Suprapubic skin (tissue), 4 donors: Measurements from ENCODE around the gene PGBD5. TPM values are rescaled to one million over a fixed set of nuclear protein-coding genes. Genes with fewer than 3 reads are reported as not detected.
"Not testable (repeated sequence)": the region's sequence is repeated elsewhere in the genome, so short reads cannot be mapped to it uniquely, and the experiment has no call there.

Experiments used
- DNase-seq, 2 donors: peaks; one replicate each; pipeline ENCODE4 v3.0.0-alpha.2; 2019; ENCODE audit warnings: low spot score in 2 of 2
- H3K27ac ChIP-seq: fragments of 200-600 bp; sonication (generic); one replicate; pipeline ENCODE4 v1.5.1; 2019
- H3K27me3 ChIP-seq: fragments of 200-600 bp; sonication (generic); one replicate; pipeline ENCODE4 v1.5.1; 2019
- H3K36me3 ChIP-seq: fragments of 200-600 bp; sonication (generic); one replicate; pipeline ENCODE4 v1.5.1; 2019
- H3K4me1 ChIP-seq: fragments of 200-600 bp; sonication (generic); one replicate; pipeline ENCODE4 v1.5.1; 2019
- H3K4me3 ChIP-seq: fragments of 200-600 bp; sonication (generic); one replicate; pipeline ENCODE4 v1.5.1; 2019; ENCODE audit warnings: mild to moderate bottlenecking
- H3K9me3 ChIP-seq: fragments of 200-600 bp; sonication (generic); one replicate; pipeline ENCODE4 v1.5.1; 2019
- EP300 ChIP-seq: sonication (generic); formaldehyde crosslinking; IDR thresholded peaks from one replicate; pipeline ENCODE4 v1.6.1; 2017; ENCODE audit warnings: antibody characterized with exemption
- POLR2A ChIP-seq, 2 donors: fragments of 450-650 bp; IDR thresholded peaks; one replicate each; pipeline ENCODE4 v1.6.1; 2017; ENCODE audit warnings: antibody characterized with exemption in 2 of 2, mild to moderate bottlenecking in 2 of 2, moderate library complexity in 2 of 2
- POLR2AphosphoS5 ChIP-seq, 3 donors: sonication (generic); formaldehyde crosslinking; IDR thresholded peaks; one replicate each; pipeline ENCODE4 v1.6.1; 2017; ENCODE audit warnings: antibody characterized with exemption in 3 of 3
- WGBS: methylation state at CpG from one replicate; pipeline ENCODE4 v1.1.5; 2018; 5-methylcytosine and 5-hydroxymethylcytosine counted together
- total RNA-seq, 4 donors: library from RNA; depleted of rRNA; stranded (reverse); fragments of >200 nt; gene quantifications; one replicate each; pipeline ENCODE4 v1.1.0, GENCODE V29; 2016
- TF ChIP-seq, protein P1 (sequence below), 2 donors: fragments of 200-600 bp in 1 of 2; fragments of 450-650 bp in 1 of 2; sonication (generic) in 1 of 2; IDR thresholded peaks; one replicate each; pipeline ENCODE4 v1.5.1; 2016 to 2019; ENCODE audit warnings: antibody characterized with exemption in 2 of 2, mild to moderate bottlenecking in 1 of 2, moderate library complexity in 1 of 2

Gene PGBD5
- total RNA-seq, 4 donors from 2014 or later = 0.16 to 1.4 (median 0.51) TPM

- H3K27ac ChIP-seq = no peak overlapping the region
- WGBS = 63% methylated on average over 1 of the region's 1 CpG
These were observed 4.7 kb downstream of the PGBD5 start for GRCh38 chr1:230421481-230421880.

DNA sequence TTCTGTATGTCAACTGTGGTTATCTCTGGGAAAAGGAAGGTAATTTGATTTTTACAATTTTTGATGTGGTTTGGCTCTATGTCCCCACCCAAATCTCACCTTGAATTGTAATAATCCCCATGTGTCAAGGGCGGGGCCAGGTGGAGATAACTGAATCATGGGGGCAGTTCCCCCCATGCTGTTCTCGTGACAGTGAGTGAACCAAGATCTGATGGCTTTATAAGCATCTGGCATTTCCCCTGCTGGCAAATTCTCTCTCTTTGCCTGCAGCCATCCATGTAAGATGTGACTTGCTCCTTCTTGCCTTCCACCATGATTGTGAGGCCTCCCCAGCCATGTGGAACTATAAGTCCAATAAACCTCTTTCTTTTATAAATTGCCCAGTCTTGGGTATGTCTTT is 5.8 kb downstream of the PGBD5 start:
- not testable (repeated sequence) for H3K4me3 ChIP-seq, H3K36me3 ChIP-seq, DNase-seq, H3K9me3 ChIP-seq, H3K27ac ChIP-seq
- Histone ChIP-seq H3K27me3 (peaks cover 51% of the 10 kb centered on the region), H3K4me1 (peaks cover 14% of the 10 kb centered on the region)
- 74% methylated on average over 2 of the region's 2 CpGs for WGBS

More at GRCh38 chr1:230421481-230421880, 4.7 kb downstream of the PGBD5 start:
- no peak for DNase-seq
- TF ChIP-seq, protein P1, sequence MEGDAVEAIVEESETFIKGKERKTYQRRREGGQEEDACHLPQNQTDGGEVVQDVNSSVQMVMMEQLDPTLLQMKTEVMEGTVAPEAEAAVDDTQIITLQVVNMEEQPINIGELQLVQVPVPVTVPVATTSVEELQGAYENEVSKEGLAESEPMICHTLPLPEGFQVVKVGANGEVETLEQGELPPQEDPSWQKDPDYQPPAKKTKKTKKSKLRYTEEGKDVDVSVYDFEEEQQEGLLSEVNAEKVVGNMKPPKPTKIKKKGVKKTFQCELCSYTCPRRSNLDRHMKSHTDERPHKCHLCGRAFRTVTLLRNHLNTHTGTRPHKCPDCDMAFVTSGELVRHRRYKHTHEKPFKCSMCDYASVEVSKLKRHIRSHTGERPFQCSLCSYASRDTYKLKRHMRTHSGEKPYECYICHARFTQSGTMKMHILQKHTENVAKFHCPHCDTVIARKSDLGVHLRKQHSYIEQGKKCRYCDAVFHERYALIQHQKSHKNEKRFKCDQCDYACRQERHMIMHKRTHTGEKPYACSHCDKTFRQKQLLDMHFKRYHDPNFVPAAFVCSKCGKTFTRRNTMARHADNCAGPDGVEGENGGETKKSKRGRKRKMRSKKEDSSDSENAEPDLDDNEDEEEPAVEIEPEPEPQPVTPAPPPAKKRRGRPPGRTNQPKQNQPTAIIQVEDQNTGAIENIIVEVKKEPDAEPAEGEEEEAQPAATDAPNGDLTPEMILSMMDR (IDR thresholded peaks at IDR 0.05) = no peak
- TF ChIP-seq POLR2A (IDR thresholded peaks at IDR 0.05) = no peak
- TF ChIP-seq EP300 = no peak
- TF ChIP-seq POLR2AphosphoS5 (IDR thresholded peaks at IDR 0.05) = no peak
- Histone ChIP-seq H3K9me3 (no peaks in the 10 kb centered on the region), H3K4me1 (peaks cover 17% of the 10 kb centered on the region), H3K27me3 (peaks cover 54% of the 10 kb centered on the region), H3K36me3 (no peaks in the 10 kb centered on the region), H3K4me3 (no peak overlapping the region)

DNA sequence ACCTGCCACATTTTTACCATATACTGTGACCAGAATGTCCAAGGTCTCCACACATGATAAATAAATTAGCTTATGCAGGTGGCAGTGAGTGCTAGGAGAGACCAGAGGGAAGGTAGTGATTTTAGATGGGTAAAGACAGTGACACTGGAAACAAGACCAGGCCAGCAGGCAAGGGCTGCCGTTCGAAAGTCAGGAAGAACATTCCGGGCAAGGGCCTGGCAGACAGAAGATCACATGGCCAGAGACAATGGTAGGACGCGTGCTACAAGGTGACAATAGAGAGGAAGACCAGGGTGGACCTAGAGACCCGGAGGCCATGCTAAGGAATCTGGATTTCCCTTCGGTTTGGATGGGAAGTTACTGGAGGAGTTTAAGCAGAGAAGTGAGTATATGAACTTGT is 9.7 kb downstream of the PGBD5 start:
- WGBS = 81% methylated on average over 7 of the region's 7 CpGs
- H3K27me3 ChIP-seq = peaks cover 17% of the 10 kb centered on the region
- no peaks in the 10 kb centered on the region for H3K36me3 ChIP-seq
- no peak overlapping the region for H3K27ac ChIP-seq
- H3K4me3 ChIP-seq = no peak overlapping the region
- H3K4me1 ChIP-seq = no peaks in the 10 kb centered on the region
- DNase-seq = no peak
- H3K9me3 ChIP-seq = no peaks in the 10 kb centered on the region
- TF ChIP-seq POLR2A (IDR thresholded peaks at IDR 0.05) (no peak), EP300 (no peak), POLR2AphosphoS5 (IDR thresholded peaks at IDR 0.05) (no peak)
- TF ChIP-seq, protein P1 (IDR thresholded peaks at IDR 0.05) = no peak

DNA sequence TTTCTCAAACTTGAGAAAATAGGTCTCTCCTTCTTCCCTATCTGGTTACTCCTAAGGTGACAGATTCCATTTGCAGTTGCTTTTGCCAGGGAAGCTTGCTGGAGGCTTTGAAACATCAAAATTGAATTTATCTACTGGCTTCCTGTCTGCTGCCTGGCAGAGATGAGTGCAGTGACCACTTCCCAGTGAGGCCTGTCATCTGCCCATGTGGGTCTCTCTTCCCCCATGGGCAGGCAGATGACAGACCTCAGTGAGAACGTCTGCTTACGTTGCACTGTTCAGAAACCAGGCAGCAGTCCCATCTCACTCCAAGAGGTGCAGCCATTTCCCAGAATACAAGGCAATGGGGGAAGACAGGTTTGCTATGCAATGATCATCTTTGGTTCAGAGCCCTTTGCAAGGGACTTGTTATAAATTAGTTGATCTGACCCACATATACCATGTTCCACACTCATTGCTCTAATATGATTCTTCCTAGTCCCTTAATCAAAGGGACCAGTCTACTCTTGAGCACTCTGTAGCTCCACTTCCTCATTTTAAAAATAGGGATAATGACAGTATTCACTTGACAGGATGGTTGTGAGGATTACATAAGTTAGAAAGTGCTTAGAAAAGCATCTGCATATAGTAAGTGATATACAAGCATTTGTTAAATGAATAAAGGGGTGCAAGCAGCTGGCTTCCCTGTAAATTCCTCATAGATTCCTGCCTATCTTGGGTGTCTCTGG is 10.6 kb downstream of the PGBD5 start:
- no peak for DNase-seq
- Histone ChIP-seq H3K4me1 (no peaks in the 10 kb centered on the region), H3K9me3 (no peaks in the 10 kb centered on the region), H3K27ac (no peak overlapping the region), H3K36me3 (no peaks in the 10 kb centered on the region), H3K27me3 (peaks cover 13% of the 10 kb centered on the region), H3K4me3 (no peak overlapping the region)
- no peak for TF ChIP-seq POLR2A (IDR thresholded peaks at IDR 0.05)
- no peak for TF ChIP-seq EP300
- no peak for TF ChIP-seq POLR2AphosphoS5 (IDR thresholded peaks at IDR 0.05)
- 70% methylated on average over 2 of the region's 2 CpGs for WGBS

DNA sequence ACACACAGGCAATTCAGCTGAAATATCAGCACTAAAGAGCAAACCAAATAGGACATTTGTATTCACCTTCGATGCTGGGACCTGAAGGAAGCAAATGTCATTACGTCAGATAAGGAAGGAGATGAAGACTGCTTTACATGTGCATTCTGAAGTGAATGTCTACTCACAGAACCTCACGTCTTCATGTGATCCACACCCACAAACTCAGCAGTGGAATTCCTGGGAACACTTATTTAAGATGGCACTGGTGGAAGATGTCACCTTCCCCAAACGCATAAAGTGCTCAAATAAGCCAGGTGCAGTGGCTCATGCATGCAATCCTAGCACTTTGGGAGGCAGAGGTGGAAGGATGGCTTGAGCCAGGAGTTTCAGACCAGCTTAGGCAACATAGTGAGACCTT is 11.4 kb downstream of the PGBD5 start:
- 81% methylated on average over 4 of the region's 4 CpGs for WGBS
- Histone ChIP-seq H3K36me3 (no peaks in the 10 kb centered on the region), H3K27me3 (peaks cover 5% of the 10 kb centered on the region), H3K4me1 (no peaks in the 10 kb centered on the region), H3K9me3 (no peaks in the 10 kb centered on the region), H3K4me3 (no peak overlapping the region), H3K27ac (no peak overlapping the region)
- DNase-seq = no peak
- TF ChIP-seq, protein P1 (IDR thresholded peaks at IDR 0.05) = no peak
- TF ChIP-seq POLR2AphosphoS5 (IDR thresholded peaks at IDR 0.05) (no peak), EP300 (no peak), POLR2A (IDR thresholded peaks at IDR 0.05) (no peak)

DNA sequence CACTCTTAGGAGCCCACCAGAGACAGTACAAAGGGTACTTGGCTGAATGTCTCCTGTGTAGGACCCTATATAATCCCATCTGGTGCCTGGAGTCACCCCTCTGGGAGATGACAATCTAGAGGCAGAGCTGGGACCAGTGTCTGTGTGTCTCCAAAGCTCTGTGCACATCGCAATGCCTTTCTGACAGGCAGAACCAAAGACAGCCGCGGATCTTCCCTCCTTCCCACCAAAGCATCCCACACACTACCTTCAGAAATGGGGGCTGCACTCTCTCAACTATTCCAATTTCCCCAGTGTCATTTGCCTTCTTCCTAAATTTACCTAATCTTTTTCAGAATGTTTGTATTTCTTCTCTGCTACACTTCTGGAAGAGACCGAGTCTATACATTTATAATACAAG is 12.0 kb downstream of the PGBD5 start:
- Histone ChIP-seq H3K27ac (no peak overlapping the region), H3K4me3 (no peak overlapping the region), H3K36me3 (no peaks in the 10 kb centered on the region), H3K9me3 (no peaks in the 10 kb centered on the region), H3K27me3 (peaks cover 3% of the 10 kb centered on the region), H3K4me1 (no peaks in the 10 kb centered on the region)
- TF ChIP-seq, protein P1 (IDR thresholded peaks at IDR 0.05) = no peak
- TF ChIP-seq POLR2A (IDR thresholded peaks at IDR 0.05) (no peak), EP300 (no peak), POLR2AphosphoS5 (IDR thresholded peaks at IDR 0.05) (no peak)
- WGBS = 96% methylated on average over 4 of the region's 4 CpGs
- DNase-seq = no peak
